GM10266 (cell line): ENCODE measurements around the gene IFNLR1.
A peak's percentile ranks its signal among the peaks of the same experiment; 100 is the strongest.

ENCODE experiments used
- DNase-seq: peaks from one replicate; pipeline ENCODE4 v3.0.0; 2012; ENCODE audit errors: extremely low spot score
- TF ChIP-seq, protein P1 (sequence below): IDR thresholded peaks from 2 replicates; pipeline ENCODE4 v1.5.1; 2012; ENCODE audit warnings: mild to moderate bottlenecking, low read depth; ENCODE audit not compliant: control insufficient read depth, insufficient read depth; ENCODE audit errors: missing control alignments

IFNLR1 gene

DNA sequence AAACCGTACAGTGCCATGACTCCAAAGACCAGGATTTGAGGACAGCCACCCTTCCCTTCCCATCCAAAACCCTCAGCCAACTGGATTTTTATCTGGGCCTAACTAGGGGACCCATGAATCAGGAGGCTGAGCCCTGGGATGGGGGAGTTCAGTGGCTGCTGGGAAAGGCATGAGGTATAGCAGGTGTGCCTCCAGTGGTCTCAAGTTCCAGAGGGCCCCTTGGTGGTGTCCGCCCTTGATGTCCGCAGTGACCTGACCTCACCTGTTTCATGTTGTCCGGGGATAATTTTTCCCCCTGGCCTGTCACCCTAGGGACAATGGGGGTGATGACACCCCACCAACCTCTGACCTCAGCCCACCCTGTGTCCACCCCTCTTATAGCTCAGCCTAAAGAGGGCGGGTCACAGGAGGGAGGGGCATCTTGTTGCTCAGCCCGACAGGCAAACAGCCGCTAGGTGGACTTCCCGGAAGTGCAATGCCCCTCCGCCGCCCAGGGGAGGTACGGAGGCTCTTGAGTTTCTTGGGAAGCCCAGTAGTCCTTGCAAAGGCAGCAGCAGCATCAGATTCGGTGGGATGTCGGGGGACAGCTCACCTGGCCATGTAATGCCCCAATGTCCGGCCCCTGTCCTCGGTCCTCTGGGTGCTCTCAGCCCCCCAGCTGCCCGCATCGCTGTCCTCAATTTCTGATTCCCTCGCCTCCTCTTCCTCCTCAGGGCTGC lies 30.4 kb downstream of the IFNLR1 start:
- TF ChIP-seq, protein P1, sequence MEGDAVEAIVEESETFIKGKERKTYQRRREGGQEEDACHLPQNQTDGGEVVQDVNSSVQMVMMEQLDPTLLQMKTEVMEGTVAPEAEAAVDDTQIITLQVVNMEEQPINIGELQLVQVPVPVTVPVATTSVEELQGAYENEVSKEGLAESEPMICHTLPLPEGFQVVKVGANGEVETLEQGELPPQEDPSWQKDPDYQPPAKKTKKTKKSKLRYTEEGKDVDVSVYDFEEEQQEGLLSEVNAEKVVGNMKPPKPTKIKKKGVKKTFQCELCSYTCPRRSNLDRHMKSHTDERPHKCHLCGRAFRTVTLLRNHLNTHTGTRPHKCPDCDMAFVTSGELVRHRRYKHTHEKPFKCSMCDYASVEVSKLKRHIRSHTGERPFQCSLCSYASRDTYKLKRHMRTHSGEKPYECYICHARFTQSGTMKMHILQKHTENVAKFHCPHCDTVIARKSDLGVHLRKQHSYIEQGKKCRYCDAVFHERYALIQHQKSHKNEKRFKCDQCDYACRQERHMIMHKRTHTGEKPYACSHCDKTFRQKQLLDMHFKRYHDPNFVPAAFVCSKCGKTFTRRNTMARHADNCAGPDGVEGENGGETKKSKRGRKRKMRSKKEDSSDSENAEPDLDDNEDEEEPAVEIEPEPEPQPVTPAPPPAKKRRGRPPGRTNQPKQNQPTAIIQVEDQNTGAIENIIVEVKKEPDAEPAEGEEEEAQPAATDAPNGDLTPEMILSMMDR, result no peak
- no peak for DNase-seq

DNA sequence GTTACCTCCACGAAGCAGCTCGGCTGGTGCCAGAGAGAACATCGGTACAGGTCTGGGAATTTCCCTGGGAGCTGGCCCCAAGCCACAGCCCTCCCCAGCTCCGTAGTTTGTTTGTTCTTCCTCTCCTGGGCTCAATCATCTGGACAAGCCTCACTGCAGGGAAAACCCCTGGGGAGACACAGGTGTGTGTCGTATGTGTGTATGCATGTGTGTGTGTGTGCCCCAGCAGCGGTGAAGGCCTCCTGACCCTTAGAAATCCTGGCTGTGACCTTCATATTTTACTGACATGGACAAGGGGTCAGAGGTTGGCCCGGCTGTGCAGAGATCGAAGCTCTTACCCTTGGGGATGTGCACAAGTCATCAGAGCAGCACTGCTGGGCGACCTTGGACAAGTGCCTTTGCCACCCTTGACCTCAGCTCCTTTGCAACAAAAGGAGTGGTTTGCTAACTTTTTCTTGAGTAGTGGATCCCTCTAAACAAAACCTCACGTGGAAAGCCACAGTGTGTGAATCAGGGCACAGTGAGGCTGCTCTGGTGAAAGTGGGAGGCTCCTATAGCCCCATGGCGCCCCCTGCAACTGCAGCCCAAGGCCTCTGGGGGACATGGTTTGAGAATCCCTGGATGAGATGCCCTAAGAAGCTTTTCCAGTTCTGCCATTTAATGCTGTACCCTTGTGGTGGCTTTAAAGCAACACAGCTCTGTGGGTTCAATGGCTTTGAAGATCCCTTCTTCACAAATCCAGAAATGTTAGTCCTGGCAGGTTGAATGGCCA lies 31.9 kb downstream of the IFNLR1 start:
- peak; percentile 45 for DNase-seq
- TF ChIP-seq, protein P1, result peak; percentile 18

DNA sequence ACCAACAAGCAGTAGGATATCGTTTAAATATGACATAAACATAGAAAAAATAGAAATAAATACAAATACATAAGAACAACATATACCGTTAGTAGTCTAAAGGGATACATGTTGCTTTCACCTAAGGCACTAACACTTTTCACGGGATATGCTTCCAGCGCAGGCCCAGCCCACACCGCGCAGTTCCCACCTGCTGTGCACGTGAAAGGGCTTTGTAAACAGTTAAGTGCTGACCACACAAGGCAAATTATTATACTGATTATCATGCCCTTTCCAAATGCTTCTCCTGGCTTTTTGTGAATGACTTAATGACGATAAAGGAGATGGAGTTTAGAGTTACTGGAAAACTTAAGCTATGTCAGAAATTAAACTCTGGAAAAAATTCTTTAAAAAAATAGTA lies 32.9 kb downstream of the IFNLR1 start:
- TF ChIP-seq, protein P1, result no peak
- DNase-seq, result no peak

DNA sequence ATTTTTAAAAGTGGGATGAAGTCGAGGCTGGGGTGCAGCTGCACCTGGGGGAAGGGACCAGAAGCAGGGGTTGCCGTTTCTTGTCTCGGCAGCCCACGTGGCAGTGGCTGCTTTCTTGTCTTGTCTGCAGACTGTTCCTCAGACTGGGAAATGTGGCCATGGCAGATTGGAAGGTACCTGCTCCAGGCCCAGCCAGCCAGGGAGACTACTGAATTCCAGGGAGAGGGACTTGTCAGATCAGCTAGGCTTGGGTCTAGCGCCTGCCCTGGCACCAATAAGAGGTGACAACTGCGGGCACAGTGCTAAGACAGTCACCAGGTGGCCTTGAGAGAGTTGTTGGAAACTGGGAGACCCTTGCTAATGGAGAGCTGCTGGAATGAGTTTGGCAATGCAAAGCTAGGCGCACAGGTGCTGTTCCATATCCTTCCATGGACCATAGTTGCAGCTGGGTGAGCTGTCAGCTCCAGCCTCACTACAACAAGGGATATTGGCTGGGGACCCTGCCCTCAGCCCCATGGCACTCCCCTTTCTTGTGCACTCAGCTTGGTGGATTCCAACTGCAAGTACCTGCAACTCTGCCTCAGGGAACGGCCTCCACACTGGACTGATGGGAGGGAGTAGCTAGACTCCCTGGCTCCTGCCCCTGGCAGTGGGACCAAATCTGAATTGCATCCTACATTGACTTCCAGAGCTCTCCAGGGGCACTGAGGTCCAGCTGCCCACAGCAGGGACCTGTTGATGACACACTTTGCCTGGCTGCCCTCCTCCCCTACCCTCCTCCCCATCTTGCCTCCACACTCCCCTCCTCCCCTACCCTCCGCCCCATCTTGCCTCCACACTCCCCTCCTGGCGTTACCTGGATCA lies 34.2 kb downstream of the IFNLR1 start:
- DNase-seq, result no peak
- TF ChIP-seq, protein P1, result no peak

DNA sequence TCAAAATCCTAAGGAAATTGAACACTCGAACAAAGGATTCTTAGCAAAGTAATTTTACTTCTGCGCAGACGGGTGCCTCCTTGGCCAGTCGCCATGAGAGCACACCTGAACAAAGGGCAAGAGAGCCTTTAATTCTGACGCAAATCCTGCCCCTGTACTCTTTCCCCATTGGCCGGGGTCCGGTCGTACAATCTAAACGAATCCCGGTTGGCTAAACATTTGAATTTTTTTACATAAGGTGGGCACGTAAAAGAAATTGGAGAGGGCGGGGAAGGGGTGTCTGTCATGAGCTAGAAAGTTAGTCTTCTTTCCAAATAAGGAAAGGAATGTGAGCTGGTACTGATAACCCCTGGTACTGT lies 35.9 kb downstream of the IFNLR1 start:
- TF ChIP-seq, protein P1, result no peak
- no peak for DNase-seq

DNA sequence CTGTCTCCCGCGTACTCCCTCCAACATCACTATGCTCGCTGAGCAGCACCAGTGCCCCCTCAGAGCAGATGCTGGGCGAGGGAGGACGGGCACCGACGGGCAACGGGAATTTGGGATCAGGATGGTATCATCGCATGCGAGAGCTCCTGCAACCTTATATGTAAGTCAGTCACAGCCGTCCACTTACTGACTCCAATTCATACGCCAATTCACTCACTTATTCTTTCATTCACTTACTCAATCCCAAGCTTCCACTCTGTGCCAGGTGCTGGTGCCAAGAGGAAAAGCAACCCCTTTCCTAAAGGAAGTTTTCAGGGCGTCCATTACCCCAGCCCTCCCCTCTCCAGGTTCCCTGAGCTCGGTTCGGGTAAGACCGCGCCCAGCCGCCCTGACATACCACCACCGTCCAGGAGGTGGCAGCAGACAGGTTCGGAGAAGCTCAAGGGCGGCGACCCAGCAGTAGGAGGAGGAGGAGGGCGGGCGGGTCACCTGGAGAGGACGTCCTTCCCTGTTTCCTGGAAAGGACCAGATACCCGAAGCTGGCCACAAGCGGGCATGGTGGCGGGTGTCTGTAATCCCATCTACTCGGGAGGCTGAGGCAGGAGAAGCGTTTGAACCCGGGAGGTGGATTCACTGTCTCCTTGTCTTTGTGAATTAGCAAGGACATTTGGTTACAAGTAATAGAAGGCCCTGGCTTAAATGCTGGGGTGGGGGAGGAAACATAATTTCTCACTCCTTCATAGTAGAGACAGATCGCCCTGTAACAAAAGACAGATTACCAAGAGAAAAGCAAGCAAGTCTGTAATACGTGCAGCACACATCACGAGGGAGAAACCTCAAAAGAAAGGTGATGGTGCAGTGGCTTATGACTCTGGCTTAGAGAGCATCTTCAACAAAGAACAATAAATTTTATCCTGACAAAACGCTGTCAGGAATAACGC lies 36.6 kb downstream of the IFNLR1 start:
- TF ChIP-seq, protein P1, result peak; percentile 89
- peak; percentile 78 for DNase-seq
